Fibroblast of lung (primary cell): ENCODE measurements around the gene TEC.

Source experiments
- EZH2 ChIP-seq: IDR thresholded peaks from 2 replicates; pipeline ENCODE4 v1.5.1; 2012; ENCODE audit warnings: low read length, control low read depth, mild to moderate bottlenecking; ENCODE audit errors: missing control alignments
- TF ChIP-seq, protein P1 (sequence below), 2 donors: IDR thresholded peaks in 1 of 2; conservative IDR thresholded peaks in 1 of 2; 1 replicate in 1 of 2; 2 replicates in 1 of 2; pipeline ENCODE4 v1.5.1; 2011 to 2012; ENCODE audit warnings: low read length in 2 of 2, control low read depth in 1 of 2, inconsistent platforms in 1 of 2, low read depth in 1 of 2, mild to moderate bottlenecking in 1 of 2

DNA sequence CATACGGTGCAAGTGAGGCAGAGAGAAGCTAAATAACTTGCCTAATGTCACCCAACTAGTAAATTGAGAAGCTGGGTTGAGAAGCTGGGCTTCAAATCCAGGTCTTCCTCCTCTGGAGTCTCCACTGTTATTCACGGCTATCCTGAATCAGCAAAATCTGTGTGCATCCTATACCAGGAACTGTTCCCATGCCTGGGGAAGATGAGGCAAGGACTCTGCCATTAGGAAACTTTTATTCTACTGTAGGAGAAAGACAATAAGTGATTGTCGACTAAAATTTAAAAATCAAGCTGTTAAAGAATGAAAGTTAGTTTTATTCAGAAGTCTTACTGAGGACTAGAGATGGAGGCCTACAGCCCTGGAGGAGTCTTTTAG is 872 bp upstream of the TEC start:
- TF ChIP-seq, protein P1, sequence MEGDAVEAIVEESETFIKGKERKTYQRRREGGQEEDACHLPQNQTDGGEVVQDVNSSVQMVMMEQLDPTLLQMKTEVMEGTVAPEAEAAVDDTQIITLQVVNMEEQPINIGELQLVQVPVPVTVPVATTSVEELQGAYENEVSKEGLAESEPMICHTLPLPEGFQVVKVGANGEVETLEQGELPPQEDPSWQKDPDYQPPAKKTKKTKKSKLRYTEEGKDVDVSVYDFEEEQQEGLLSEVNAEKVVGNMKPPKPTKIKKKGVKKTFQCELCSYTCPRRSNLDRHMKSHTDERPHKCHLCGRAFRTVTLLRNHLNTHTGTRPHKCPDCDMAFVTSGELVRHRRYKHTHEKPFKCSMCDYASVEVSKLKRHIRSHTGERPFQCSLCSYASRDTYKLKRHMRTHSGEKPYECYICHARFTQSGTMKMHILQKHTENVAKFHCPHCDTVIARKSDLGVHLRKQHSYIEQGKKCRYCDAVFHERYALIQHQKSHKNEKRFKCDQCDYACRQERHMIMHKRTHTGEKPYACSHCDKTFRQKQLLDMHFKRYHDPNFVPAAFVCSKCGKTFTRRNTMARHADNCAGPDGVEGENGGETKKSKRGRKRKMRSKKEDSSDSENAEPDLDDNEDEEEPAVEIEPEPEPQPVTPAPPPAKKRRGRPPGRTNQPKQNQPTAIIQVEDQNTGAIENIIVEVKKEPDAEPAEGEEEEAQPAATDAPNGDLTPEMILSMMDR (conservative IDR thresholded peaks at IDR 0.05 in 1 of 2, IDR thresholded peaks at IDR 0.05 in 1 of 2; ENCODE audit: low read depth in 1 of 2, low read length in 2 of 2) = no peak
- TF ChIP-seq EZH2 = no peak
